NCI-H1436 (cell line): Measurements from ENCODE around the gene ETS1.

Experiments
- DNase-seq: peaks from one replicate; lab custom pipeline; 2025; lab: John Stamatoyannopoulos, UW

The ETS1 gene

DNA sequence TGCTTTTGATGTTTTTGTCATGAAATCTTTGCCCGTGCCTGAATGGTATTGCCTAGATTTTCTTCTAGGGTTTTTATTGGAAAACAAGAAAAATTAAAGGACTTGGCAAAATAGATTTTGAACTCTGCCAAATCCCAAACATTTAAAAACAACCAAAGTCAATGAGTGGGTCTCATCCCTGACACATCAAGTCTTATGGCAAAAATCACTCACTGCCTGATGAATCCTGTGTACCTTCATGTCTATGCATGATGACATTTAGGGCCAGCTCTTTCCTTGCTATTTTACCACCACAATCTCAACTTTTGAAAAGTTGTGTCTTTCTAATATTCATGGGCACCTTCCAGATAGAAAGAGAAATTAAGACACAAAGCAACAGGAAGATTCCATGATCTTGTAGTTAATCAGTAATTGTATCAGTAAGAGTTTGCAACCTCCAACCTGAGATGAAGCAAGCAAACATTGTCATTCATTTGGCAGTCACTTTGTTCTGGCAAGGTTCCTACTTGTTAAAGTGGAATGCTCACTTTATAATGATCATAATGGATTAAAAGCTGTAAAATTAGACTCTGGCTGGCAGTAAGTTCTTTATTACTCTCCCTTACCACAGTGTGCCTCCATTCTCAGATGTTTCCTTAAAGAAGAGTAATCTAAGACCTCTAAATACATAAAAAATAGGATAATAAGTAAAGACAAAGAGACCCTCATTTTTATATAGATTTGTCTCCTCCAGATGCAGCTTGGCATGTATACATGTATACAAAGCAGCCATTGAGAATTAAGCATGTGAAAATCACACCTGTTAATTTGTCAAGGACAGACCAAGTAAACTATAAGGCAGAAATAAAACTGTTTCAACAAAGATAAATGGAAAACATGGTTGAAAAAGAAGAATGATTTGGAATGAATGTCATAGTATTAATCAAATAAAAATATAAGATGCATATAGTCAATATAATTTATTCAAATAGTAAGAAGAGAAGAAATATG is 51.6 kb downstream of the ETS1 start:
- DNase-seq = no peak

DNA sequence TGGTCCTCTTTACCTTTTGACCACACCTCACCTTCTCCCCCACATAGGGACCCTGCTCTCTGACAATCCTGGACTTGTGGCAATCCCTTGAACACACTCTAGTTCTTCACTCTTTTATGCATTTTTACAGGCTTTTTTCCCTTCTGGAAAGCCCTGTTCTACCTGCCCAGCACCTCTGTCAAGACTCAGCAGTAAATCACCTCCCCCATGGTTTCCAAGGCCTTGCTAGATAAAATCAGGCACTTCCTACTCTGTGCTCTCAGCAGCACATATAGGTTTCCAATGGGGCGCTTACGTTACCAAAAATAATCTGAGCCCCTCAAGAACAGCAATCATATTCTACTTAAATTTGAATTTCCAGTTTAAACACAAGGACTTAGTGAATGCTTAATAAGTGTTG is 53.9 kb downstream of the ETS1 start:
- DNase-seq = no peak

DNA sequence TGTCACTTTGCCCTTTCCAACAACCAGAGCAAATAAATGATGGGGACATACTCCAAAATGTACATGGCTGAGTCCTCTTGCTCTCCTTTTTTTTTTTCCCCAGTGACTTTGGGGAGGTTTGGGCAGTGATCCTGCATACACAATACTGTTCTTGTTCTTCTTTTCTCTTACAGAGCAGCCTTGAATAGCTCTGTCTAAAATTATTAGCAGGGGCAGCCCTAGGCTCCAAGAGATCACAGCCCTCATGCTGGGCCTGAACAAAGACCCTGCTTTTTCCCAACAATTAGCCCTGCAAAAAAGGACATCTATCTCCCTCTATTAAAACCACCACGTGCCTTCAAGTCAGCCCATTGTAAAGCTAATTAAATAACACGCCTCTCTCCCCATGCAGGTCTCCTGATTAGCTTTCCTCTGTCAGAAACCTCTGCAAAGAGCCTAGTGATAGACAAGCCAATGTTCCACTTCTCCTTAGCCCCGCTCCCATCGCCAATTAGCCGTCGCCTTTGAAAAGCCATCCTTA is 54.7 kb downstream of the ETS1 start:
- no peak for DNase-seq

DNA sequence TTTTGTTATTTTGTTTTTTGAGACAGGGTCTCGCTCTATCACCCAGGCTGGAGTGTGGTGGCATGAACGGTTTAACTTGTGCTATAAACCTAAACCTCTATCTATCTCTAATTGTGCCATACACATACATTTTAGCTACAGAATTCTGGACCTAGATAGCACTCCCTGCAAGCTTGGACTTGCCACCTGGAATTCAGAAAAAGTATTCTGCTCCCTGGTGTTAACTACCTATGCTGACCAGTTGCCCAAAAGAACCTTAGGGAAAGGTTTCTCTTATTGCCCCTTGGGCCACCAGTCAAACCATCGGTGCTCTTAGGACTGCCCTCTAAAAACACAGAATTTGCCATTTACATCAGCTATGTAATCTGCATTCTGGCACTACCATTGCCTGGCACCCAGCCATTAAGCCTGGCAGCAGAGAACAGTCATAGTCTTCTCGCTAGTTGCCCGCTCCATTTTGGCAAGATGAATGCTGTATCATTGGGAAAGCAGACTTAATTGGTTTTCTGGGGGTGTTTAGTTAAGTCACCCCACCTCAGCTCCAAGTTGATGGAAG is 55.3 kb downstream of the ETS1 start:
- DNase-seq = no peak

DNA sequence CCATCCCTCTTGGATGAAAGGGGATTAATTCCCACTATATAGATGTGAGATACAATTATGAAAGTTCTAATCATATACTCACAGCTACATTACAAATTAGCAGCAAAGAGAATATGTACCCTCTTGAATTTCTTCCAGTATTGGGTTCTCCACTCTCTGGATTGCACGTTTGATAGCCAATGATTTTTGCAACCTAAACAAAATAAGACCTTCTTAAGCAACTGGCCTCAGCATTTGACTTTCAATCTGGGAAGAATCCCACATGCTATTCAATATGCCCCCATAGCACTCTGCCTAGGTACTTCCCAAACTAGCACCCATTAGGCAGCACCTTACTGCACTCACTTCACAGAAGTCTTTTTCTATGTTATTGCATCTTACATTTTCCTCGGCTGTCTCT is 55.8 kb downstream of the ETS1 start:
- no peak for DNase-seq

DNA sequence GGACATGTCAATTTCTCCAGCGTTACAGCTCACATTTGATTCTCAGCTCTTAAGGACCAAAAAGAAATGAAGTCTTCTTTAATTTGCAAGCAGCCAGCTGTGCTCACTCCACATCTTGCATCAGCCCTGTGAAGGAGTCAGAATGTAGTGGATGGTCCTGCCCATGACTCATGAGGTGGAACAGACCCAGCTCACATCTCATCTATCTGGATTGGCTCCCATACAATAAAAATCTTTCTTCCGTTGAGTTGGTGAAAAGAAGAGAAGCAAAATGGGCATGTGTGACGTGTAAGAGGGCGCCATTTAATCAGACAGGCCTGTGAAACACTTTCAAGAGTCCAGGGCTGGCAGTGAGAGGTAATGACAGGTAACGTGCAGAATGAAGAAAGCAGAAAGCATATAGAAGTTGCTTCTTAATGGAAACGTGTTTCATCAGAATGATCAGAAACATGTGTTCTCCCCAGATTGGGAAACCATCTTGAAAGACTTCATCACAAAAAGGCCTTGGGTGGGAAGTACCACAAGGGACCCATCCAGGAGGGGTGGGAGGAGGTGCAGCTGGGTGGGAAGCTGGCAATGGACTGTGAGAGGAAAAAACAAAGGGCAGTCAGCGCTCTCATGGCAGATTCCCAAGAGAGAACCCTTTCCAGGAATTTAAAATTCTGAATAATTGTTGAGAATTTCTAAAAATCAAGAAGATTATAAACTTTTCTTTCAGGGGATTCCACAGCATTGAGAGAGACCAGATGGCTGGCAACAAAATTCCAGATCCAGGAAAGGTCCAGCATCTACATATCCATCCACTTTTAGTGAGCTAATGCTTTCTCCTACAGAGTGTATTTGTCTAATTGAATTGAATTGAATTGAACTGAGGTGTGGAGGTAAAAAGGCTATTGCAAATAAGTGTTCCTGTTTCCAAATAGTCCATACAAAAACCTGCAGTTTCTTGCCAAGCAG is 57.0 kb downstream of the ETS1 start:
- DNase-seq = no peak

DNA sequence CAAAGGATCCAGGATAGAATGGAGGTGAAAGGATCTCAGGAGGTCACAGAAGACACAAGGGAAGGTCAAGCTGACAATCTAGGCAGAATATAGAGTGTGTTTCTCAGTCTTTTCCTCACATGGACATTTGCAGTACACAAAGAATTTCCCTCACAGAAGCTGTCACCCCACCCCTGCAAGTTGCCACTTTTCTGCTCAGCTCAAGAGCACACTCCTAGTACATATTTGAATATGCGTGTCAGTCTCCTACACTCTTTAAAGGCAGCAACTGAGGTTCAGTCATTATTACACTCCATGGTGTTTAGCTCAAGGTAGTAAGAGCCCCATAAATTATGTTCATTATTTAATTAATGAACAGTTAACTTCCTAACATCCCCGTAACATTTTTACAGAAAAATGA is 59.1 kb downstream of the ETS1 start:
- no peak for DNase-seq

DNA sequence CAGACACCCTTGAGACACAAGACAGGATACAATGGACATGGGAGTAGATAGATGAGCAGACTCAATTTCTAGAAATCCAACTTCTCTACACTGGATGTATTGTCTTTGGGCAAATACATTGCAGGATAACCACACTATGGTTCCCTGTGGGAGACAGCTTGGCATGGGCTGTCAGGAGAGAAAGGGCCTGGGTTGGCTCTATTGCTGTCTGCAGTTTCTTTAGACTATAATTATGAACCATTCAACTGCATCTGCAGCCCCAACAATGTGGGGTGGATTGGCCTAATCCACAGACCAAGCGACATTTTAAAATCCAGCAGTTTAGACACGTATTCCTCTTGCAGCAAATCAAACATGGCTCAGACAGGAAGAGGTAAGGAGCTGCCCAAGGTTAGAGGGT is 60.3 kb downstream of the ETS1 start:
- DNase-seq = no peak

DNA sequence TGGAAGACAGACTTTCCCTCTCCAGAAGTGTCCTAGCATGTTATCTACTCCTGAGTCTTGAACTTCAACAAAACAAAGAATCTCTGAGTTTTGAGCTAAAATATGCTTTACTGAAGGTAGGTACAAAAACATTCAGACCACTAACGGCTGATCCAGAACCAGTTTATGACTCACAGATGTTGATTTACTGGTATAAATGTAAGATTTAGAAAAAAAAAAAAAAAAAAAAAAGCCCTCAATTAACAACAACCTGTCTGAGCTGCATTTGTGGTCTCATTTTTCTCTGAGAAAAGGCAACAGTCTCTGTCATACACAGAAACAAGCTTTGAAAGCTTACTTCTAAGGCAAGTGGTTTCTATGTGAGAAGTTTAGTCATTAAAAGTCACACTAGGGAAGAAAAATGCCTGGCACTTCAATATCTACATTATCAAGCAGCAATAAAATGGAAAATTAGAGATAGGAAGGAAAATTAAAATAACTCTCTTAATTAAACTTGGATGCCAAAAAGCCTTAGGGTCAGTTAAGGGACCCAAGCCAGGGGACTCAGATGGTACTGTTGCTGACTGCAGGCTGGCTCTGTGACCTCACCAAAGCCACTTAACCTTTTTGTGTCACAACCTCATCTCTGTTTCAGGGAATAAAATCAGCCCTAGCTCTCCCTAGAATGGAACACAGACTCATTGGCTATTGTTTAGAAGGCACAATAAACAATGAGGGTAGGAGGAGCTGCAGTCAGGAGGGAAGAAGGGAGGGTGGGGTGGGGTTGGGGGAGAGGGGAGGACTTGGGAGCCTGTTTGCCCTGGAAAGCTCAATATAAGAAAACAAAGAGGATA is 61.7 kb downstream of the ETS1 start:
- DNase-seq = no peak

DNA sequence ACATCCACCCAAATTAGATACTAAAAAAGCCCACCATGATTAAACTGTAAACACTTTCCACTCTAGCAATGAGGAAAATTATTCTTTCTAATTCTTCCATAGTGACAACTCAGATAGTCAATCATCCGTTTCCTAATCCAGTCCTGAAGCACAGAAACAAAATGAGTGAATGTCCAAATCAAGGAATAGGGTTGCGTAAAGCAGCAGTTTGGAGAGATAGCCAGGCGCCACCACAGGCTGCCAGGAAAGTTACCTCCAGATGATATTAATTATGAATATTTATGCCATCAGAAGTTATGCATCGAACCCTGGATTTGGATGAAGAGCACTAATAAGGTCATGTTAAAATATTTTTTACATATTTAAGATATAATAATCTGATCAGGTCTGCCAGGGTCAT is 63.2 kb downstream of the ETS1 start:
- no peak for DNase-seq

DNA sequence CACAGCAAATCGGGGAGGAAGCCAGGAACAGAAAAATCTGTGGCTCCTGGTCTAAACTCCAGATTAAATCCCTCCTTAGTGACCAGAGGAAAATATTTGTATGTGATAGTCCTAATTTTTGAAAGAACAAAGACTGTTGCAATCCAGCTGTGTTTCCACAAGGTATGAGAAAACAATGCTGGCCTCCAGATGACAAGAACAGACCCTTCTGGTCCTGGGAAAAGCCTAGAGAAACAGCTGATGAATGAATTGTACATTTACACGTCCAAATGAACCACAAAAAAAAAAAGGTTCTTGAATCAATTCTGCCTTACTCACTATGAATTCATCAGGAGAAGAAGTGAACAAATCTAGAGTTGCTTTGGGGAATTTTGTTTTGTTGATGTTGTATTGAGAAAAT is 63.7 kb downstream of the ETS1 start:
- no peak for DNase-seq

DNA sequence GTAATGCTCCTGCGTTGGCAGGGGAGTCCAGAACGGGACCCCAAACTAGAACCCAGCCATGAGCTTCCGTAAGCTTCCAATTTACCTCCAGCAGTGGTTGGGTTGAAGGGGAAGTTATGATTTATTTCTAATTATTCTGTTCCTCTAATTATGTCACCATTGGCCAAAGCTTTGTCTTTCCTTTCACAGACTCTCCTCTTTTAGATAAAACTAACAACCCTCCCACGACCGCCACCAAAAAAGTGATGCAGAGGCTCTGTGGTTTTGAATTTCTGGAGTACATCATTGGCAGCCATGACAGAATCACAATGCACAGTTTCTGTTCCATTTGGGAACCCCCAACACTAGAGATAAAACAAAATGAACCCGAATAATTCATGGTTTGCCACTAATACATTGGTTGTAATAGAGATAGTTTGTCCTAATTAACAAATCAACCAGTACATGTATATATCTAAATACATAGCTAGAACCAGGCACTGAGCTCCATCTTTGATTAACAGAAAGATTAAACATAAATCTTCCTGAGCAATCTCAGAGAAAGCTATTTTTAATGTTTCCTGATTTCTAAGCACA is 64.3 kb downstream of the ETS1 start:
- no peak for DNase-seq

DNA sequence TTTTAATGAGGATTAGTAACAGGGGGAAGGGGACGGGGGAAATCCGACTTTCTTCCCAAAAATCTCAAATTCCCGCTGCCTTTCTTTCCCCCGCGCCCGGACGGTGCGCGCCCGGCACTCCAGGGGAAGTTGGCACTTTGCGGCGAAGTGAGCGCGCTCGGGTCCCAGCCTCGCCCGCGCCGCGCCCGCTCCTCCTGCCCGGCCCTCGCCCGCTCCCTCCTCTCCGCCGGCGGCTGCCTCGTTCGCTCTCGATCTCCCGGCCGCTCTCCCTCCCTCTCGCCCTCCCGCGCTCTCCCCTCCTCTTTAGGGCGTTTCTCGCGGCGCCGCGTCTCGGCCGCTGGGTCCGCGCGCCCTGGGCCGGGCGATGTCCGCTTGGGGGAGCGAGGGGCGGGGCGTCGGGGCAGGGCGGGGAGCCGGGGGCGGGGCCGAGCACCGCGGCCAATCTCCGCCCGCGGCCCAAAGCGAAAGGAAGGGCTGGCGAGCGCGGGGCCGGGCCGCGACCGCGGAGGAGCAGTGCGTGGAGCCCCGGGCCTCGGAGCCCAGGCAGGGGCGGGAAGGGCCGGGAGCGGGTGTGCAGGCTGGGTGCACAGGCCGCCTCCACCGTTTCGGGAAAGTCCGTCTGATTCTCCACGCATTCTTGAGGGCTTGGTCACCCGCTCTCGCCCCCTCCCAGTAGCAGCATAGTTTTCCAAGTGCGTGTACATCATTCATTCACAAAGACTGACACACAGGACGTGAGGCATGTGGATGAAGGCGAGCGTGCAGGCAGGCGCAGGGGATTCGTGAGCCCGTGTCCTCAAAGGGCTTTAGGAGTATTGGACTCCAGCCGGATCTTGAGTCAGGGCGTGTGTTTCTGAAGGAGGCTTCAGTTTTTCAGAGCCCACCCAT is 65.1 kb downstream of the ETS1 start:
- DNase-seq = peak; percentile 91

DNA sequence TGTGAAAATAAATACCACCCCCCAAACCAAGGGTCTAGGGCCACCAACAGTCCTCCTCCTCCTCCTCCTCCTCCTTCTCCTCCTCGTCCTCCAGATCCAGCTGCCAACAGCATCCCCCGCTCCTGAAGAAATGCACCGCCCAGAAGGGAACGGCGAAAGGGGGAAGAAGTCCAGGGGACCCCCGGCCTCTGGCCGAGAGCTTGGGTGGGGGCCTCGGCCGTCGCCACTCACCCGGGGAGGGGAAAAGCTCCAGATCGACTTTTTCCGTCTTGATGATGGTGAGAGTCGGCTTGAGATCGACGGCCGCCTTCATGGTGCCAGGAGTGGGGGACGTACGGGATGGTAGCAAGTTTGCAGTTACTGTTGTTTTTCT is 65.7 kb downstream of the ETS1 start:
- no peak for DNase-seq

DNA sequence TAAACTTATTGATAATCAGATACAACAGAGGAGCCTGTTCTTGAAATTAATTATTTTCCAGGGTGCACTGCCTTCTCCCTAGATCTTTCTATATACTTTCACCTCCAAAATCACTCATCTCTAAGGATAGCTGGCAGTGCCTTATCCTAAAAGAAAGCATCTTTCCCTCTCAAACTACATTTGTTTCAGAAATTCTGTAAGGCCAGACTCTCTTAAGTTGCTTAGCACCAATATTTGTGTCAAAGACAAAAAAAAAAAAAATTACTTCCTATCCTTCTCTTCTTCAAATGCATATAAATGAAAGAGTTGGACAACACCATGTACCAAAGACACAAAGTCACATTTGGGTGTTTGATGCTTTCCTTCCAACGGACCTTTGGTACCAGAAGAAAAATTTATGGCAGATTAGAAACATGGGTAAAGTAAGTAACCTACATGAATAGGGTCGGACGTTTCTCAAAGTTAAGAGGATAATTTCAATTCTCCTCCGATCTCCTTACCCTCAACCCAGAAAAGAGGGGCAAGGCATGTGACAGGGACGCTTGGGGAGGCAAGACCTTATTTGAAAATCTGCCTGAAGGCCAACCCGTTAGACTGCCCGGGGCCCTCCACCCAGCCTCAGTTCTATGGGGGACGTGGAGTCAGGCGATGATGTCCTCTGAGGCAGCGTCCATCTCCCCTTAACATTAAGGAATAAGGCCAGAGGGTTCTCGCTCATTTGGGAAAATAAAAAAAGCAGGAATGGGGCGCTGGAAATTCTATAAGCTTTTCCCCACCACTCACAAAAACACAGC is 66.3 kb downstream of the ETS1 start:
- DNase-seq = no peak

DNA sequence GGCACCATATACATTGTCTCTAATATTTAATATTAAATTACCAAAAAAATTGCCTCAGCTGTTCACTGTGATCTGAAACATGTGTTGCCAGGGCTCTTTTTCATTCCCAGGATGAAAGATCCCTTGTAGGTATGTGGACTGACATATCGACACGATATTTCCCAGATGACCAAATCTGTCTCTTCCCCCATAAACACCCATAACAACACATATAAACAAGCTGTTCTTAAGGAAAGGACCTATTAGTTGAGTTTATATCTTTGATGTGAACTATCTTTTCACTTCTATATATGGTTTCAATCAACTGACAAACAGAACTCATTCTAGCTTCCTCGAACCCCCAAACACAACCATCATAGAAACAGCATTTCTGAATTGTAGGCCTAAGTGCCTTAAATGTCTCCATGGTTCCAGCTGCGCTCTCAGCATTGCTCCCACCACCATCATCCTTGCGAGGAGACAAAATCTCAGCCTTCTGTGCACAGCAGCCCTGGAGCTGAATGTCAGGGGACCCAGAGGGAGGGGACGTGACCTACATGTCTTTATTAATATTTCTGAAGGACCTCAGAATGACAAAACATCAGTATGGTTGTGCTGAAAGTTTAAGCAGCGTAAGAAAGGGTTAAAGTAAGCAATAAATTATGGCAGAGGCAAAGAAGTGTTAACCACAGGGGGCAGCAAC is 67.0 kb downstream of the ETS1 start:
- DNase-seq = no peak

DNA sequence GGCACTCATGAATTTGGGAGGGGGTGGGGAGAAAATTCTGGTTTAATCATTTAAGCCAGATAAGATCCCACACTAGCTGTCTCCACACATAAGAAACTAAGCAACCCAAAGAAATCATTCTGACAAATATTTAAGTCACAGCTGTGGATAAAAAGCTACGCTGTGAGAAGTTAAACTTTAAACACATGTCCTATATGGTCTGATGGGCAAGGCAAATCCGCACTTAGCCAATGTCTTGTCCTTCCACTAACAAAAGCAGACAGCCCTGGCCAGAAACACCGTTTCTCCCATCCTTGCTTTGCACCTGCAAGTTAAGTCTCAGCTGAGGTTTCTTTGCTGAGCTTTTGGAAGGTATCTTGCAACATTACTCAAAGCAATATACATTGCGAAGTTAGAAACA is 68.0 kb downstream of the ETS1 start:
- DNase-seq = no peak

DNA sequence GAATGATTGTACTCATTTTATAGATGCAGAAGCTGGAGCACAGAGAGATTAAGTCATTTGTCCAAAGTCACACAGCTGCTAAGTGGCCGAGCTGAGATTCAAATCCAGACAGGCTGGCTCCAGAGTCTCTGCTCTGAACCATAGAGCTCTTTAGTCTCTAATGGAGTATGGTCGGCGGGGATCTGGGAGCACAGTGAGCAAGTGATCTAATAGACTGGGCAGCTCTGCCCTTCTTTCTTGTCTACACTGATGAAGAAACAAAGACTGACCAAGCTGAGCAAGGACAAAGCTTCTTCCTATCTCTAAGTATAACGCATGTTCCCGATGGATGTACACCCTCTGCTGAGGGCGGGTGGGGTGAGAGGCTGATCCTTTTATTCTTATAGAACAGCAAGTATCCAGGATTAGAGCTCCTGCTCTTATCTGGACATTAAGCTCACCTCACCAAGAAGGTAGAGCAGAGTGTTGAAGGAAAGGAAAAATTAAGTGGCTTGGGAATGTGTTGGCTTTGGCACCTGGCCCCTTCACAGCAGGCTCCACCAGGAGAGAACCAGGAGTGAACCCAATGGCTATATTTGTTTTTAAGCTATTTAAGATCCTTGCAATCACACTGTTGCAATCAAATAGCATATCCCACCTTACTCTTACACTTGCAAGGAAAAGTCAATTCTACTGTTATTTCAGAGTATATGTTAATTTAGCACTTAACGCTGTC is 68.7 kb downstream of the ETS1 start:
- no peak for DNase-seq
